HEK293T (cell line): ENCODE results near the gene PPP6R3.
"Not testable (repeated sequence)": the region's sequence is repeated elsewhere in the genome, so short reads cannot be mapped to it uniquely, and the experiment has no call there.

Experiments used
- CTCF ChIA-PET: fragments of 350-600 bp; formaldehyde crosslinking; extraction: SDS; loops from one replicate; lab custom pipeline; 2021; ENCODE audit warnings: antibody characterized with exemption, inconsistent platforms; lab: Yijun Ruan, JAX
- POLR2A ChIA-PET: fragments of 350-600 bp; formaldehyde crosslinking; extraction: SDS; loops from one replicate; lab custom pipeline; 2020; ENCODE audit warnings: antibody characterized with exemption, inconsistent platforms; lab: Yijun Ruan, JAX
- DNase-seq: peaks from one replicate; pipeline ENCODE4 v3.0.0; 2012; ENCODE audit warnings: mixed read lengths; ENCODE audit errors: extremely low spot score
- ARNT ChIP-seq: fragments of 450-650 bp; IDR thresholded peaks from 2 replicates; pipeline ENCODE4 v1.6.1; 2017; ENCODE audit warnings: mild to moderate bottlenecking
- BHLHE40 ChIP-seq: fragments of 450-650 bp; IDR thresholded peaks from 2 replicates; pipeline ENCODE4 v1.6.1; 2016; ENCODE audit warnings: mild to moderate bottlenecking, moderate library complexity, borderline replicate concordance
- CTBP1 ChIP-seq: fragments of 450-650 bp; IDR thresholded peaks from 2 replicates; pipeline ENCODE4 v1.6.1; 2016; ENCODE audit warnings: borderline replicate concordance
- ELF4 ChIP-seq: fragments of 450-650 bp; IDR thresholded peaks from 2 replicates; pipeline ENCODE4 v1.6.1; 2017; ENCODE audit warnings: antibody characterized with exemption
- FOXA1 ChIP-seq: fragments of 450-650 bp; IDR thresholded peaks from 2 replicates; pipeline ENCODE4 v1.6.1; 2016; ENCODE audit warnings: mild to moderate bottlenecking
- FOXK2 ChIP-seq: fragments of 450-650 bp; IDR thresholded peaks from 2 replicates; pipeline ENCODE4 v1.6.1; 2016; ENCODE audit warnings: mild to moderate bottlenecking
- FOXM1 ChIP-seq: fragments of 450-650 bp; IDR thresholded peaks from 2 replicates; pipeline ENCODE4 v1.6.1; 2017; ENCODE audit warnings: mild to moderate bottlenecking, borderline replicate concordance
- HDGF ChIP-seq: fragments of 450-650 bp; IDR thresholded peaks from 2 replicates; pipeline ENCODE4 v1.6.1; 2017; ENCODE audit warnings: antibody characterized with exemption, borderline replicate concordance
- L3MBTL2 ChIP-seq: fragments of 450-650 bp; conservative IDR thresholded peaks from 2 replicates; pipeline ENCODE4 v1.6.1; 2016; ENCODE audit warnings: mild to moderate bottlenecking
- LEF1 ChIP-seq: fragments of 450-650 bp; IDR thresholded peaks from 2 replicates; pipeline ENCODE4 v1.6.1; 2017; ENCODE audit warnings: mild to moderate bottlenecking, borderline replicate concordance
- NFRKB ChIP-seq: fragments of 450-650 bp; IDR thresholded peaks from 2 replicates; pipeline ENCODE4 v1.6.1; 2016; ENCODE audit warnings: mild to moderate bottlenecking, moderate library complexity
- PKNOX1 ChIP-seq: fragments of 450-650 bp; IDR thresholded peaks from 2 replicates; pipeline ENCODE4 v1.6.1; 2016
- SP1 ChIP-seq: fragments of 450-650 bp; IDR thresholded peaks from 2 replicates; pipeline ENCODE4 v1.6.1; 2017
- SUZ12 ChIP-seq: fragments of 450-650 bp; IDR thresholded peaks from 2 replicates; pipeline ENCODE4 v1.6.1; 2016; ENCODE audit warnings: mild to moderate bottlenecking
- TARDBP ChIP-seq: fragments of 450-650 bp; IDR thresholded peaks from 2 replicates; pipeline ENCODE4 v1.6.1; 2016
- ZNF384 ChIP-seq: fragments of 450-650 bp; IDR thresholded peaks from 2 replicates; pipeline ENCODE4 v1.6.1; 2016

Gene PPP6R3

GRCh38 chr11:68433541-68433940 is 27.0 kb upstream of the PPP6R3 start:
- TF ChIP-seq PKNOX1 (no peak), ZNF384 (no peak), HDGF (no peak), BHLHE40 (no peak), SUZ12 (no peak), TARDBP (no peak), FOXK2 (no peak), L3MBTL2 (no peak), FOXM1 (no peak), FOXA1 (no peak), SP1 (no peak)
- POLR2A ChIA-PET = no interaction called here
- no peak for DNase-seq
- CTCF ChIA-PET = no interaction called here

- DNase-seq, CTCF ChIA-PET, POLR2A ChIA-PET: not testable (repeated sequence)
These were observed 26.4 kb upstream of the PPP6R3 start for GRCh38 chr11:68434159-68434558.

DNA sequence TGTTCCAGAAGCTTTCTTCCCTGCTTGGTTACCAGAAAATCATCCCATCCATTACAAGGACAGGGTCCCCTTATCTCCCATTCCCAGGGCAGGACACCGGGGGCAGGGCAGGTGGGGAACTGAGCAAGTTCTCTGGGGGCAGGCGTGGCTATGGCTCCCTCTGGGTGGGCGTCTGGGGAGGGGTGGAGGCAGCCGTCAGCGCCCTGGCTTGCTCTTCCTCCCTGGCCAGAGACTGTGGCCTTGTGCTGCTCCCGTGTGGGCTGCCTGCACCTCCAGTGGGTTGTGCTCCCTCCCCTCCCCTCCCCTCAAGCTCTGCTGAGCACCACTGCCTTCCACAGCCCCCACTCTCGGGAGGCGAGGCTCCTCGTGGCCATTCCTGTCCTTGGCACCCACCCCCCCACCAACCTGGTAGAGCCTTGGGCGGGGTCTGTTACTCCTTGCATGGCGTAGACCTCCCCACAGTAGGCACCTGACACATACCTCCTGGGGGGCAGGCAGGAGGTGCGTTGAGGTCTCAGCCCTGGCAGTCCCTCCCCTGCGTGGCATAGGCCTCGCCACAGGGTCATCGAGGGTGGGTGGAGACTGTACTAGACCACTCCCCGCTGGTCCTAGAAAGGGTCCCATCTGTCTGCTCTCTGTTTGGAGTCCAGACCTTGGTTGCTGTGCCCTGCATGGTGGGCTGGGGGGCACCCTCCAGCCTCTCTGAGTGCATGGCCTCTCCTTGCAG is 24.2 kb upstream of the PPP6R3 start:
- TF ChIP-seq NFRKB (no peak), TARDBP (no peak), BHLHE40 (no peak), FOXK2 (no peak), SUZ12 (no peak), CTBP1 (no peak), FOXA1 (no peak)
- DNase-seq = no peak
- ChIA-PET CTCF (no interaction called here), POLR2A (no interaction called here)

DNA sequence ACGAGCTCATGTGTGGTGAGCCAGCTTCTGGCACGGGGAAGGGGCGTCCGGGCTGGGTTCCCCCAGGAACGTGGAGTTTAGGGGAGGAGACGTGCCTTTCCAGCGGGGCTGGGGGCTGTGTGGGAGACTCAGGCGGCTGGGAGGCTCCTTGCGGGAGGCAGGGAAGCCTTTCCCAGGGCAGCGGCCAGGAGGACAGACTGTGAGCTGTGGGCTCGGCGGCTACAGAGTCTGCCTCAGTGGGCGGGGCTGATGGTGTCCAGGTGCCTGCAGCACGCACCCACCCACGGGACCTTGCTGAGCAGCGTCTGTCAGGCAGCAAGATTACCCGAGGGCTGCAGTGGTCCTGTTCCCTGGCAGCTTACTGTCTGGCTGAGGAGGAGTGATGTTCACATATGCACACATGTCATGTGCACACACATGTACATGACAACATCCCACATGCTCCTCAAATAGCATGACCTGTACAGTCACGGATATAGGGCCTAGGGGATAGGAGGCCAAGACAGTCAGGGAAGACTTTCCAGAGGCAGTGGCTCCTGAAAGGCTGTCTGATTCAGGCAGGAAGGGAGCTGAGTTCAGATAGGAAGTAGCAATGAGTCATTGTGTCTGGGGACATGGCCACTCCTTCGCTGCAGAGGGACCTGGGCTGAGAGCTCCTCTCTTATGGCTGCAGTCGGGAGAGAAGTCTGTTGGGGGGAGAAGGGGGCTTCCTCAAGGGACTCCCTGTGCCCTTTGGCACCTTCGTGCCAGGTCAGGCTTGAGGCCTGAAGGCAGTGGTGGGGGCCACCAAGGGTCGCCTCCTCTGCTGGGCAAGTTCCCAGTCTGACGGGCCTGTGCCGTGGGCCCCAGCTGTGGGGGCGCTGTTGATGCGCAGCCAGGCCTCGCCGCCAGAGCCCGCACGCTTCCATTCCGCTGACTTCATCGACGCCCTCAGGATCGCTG is 23.3 kb upstream of the PPP6R3 start:
- CTCF ChIA-PET = no interaction called here
- TF ChIP-seq CTBP1 (no peak), FOXA1 (no peak), HDGF (no peak), BHLHE40 (no peak), LEF1 (no peak), ARNT (no peak), PKNOX1 (no peak), ELF4 (no peak), FOXM1 (no peak), NFRKB (no peak)
- POLR2A ChIA-PET = no interaction called here
- no peak for DNase-seq

GRCh38 chr11:68437927-68438657 is 22.5 kb upstream of the PPP6R3 start:
- POLR2A ChIA-PET = no interaction called here
- TF ChIP-seq PKNOX1 = no peak
- TF ChIP-seq SUZ12 = no peak
- no peak for TF ChIP-seq BHLHE40
- no peak for TF ChIP-seq ELF4
- TF ChIP-seq L3MBTL2 = no peak
- no peak for TF ChIP-seq HDGF
- TF ChIP-seq FOXK2 = no peak
- TF ChIP-seq SP1 = no peak
- no peak for TF ChIP-seq ARNT
- DNase-seq = no peak
- CTCF ChIA-PET = no interaction called here

GRCh38 chr11:68438658-68439259 is 21.8 kb upstream of the PPP6R3 start:
- DNase-seq = no peak
- ChIA-PET POLR2A (no interaction called here), CTCF (no interaction called here)
- no peak for TF ChIP-seq SUZ12
- TF ChIP-seq TARDBP = no peak
- no peak for TF ChIP-seq FOXM1
- TF ChIP-seq PKNOX1 = no peak
- no peak for TF ChIP-seq ARNT
- no peak for TF ChIP-seq ELF4
- no peak for TF ChIP-seq NFRKB
- no peak for TF ChIP-seq ZNF384
- no peak for TF ChIP-seq CTBP1
- TF ChIP-seq SP1 = no peak
- no peak for TF ChIP-seq LEF1
- no peak for TF ChIP-seq FOXK2
- TF ChIP-seq BHLHE40 = no peak
- TF ChIP-seq L3MBTL2 = no peak
- TF ChIP-seq HDGF = no peak
- no peak for TF ChIP-seq FOXA1
